Body of pancreas (tissue), 4 donors: ENCODE data around the gene RPS26. TPM values are rescaled to one million over a fixed set of nuclear protein-coding genes. Genes with fewer than 3 reads are reported as not detected.
"Not testable (repeated sequence)": the region's sequence is repeated elsewhere in the genome, so short reads cannot be mapped to it uniquely, and the experiment has no call there.

Experiments
- ATAC-seq: fragments of 150-250 bp; one replicate; pipeline ENCODE4 v1.9.1; 2016
- DNase-seq, 4 donors: peaks; one replicate each; pipeline ENCODE4 v3.0.0-alpha.2; 2019
- H3K27ac ChIP-seq, 4 donors: fragments of 200-600 bp; sonication (generic); 1 replicate in 3 of 4; 2 replicates in 1 of 4; pipeline versions ENCODE4 v1.5.1 to v1.6.1; 2016 to 2019; ENCODE audit warnings: mild to moderate bottlenecking in 1 of 4, mixed read lengths in 1 of 4, moderate library complexity in 1 of 4
- H3K27me3 ChIP-seq, 2 donors: fragments of 200-600 bp; sonication (generic); one replicate each; pipeline ENCODE4 v1.6.0; 2016; ENCODE audit warnings: mild to moderate bottlenecking in 1 of 2
- H3K36me3 ChIP-seq, 2 donors: fragments of 200-600 bp; sonication (generic); replicated peaks in 1 of 2; 2 replicates each; pipeline ENCODE4 v1.5.1; 2016; ENCODE audit warnings: low read depth in 2 of 2; ENCODE audit not compliant: insufficient read depth in 1 of 2
- H3K4me1 ChIP-seq: fragments of 200-600 bp; sonication (generic); one replicate; pipeline ENCODE4 v1.6.0; 2016
- H3K4me3 ChIP-seq, 2 donors: fragments of 200-600 bp; sonication (generic); 1 replicate in 1 of 2; 2 replicates in 1 of 2; pipeline ENCODE4 v1.5.1; 2016 to 2019
- H3K9me3 ChIP-seq, 3 donors: fragments of 200-600 bp; sonication (generic); 1 replicate in 2 of 3; 2 replicates in 1 of 3; pipeline ENCODE4 v1.5.1; 2016
- CTCF ChIP-seq, 7 experiments: fragments of 450-650 bp in 4 of 7; fragments of 200-600 bp in 3 of 7; sonication (generic) in 3 of 7; IDR thresholded peaks; one replicate each; pipeline ENCODE4 v1.5.1; 2016 to 2019; ENCODE audit warnings: antibody characterized with exemption in 7 of 7
- POLR2A ChIP-seq, 3 donors: fragments of 450-650 bp; IDR thresholded peaks; one replicate each; pipeline ENCODE4 v1.6.1; 2016; ENCODE audit warnings: antibody characterized with exemption in 3 of 3, mild to moderate bottlenecking in 2 of 3
- WGBS, 2 donors: methylation state at CpG; one replicate each; pipeline ENCODE4 v1.1.5; 2017; 5-methylcytosine and 5-hydroxymethylcytosine counted together
- intact Hi-C: fragments of 100-400 bp; cut with DNase I; formaldehyde crosslinking; loops from one replicate; pipeline ENCODE4 v1.15.1; 2023
- total RNA-seq, 2 donors: library from RNA; depleted of rRNA; stranded (reverse); fragments of >200 nt; gene quantifications; one replicate each; pipeline ENCODE4 v1.1.0, GENCODE V29; 2016

RPS26 gene
- total RNA-seq, 2 donors from 2014 or later: 215 to 405 TPM

GRCh38 chr12:55996715-55997534 lies 44.8 kb upstream of the RPS26 start, which contains the start of gene SUOX:
SUOX (plus strand) TSS chr12:55997276; CDS start chr12:56002222, 4,946 bp downstream.
- WGBS, 2 donors: 1 to 2% methylated on average over 18 to 27 of the region's 27 CpGs
- intact Hi-C loops: no loop called here
- no peaks in the 10 kb centered on the region for H3K27me3 ChIP-seq

GRCh38 chr12:55997535-55997859 lies 44.2 kb upstream of the RPS26 start:
- Histone ChIP-seq H3K27me3 (no peaks in the 10 kb centered on the region), H3K27ac (peak overlapping the region; percentile 77 to 93 (median 78)), H3K4me1 (peaks cover 24% of the 10 kb centered on the region), H3K9me3 (no peaks in the 10 kb centered on the region), H3K4me3 (peak overlapping the region; percentile 23 to 73), H3K36me3 (peaks cover 2 to 4% of the 10 kb centered on the region in 2 donors)
- DNase-seq: peak; percentile 25 to 33 (median 32)
- 0% methylated on average over 3 to 5 of the region's 5 CpGs for WGBS, 2 donors
- ATAC-seq: peak; percentile 11
- TF ChIP-seq CTCF (IDR thresholded peaks at IDR 0.05): no peak
- TF ChIP-seq POLR2A (IDR thresholded peaks at IDR 0.05): no peak
- intact Hi-C loops: no loop called here

More at GRCh38 chr12:55996715-55997534, 44.8 kb upstream of the RPS26 start, which contains the start of gene SUOX:
- H3K4me1 ChIP-seq: peaks cover 22% of the 10 kb centered on the region
- peak; percentile 97 to 99 (median 98) for DNase-seq
- H3K4me3 ChIP-seq: peak within 1 kb of the TSS; percentile 23 to 73
- no peaks in the 10 kb centered on the region for H3K9me3 ChIP-seq
- TF ChIP-seq CTCF (IDR thresholded peaks at IDR 0.05) (peak in 1 of 7 experiments; percentile 11), POLR2A (IDR thresholded peaks at IDR 0.05) (peak; percentile 31 to 83 (median 81))
- H3K36me3 ChIP-seq: peaks cover 8 to 9% of the 10 kb centered on the region in 2 donors
- peak; percentile 100 for ATAC-seq
- peak within 1 kb of the TSS; percentile 77 to 93 (median 78) for H3K27ac ChIP-seq

GRCh38 chr12:55999522-55999921 lies 42.2 kb upstream of the RPS26 start:
- H3K9me3 ChIP-seq, H3K27ac ChIP-seq, ATAC-seq, intact Hi-C loops, DNase-seq, H3K27me3 ChIP-seq, H3K4me3 ChIP-seq, H3K36me3 ChIP-seq: not testable (repeated sequence)
- H3K4me1 ChIP-seq: peaks cover 24% of the 10 kb centered on the region
- 61 to 65% methylated on average over 6 of the region's 6 CpGs for WGBS, 2 donors

GRCh38 chr12:55999999-56000540 lies 41.6 kb upstream of the RPS26 start:
- H3K9me3 ChIP-seq, DNase-seq, H3K27ac ChIP-seq, H3K4me3 ChIP-seq, H3K36me3 ChIP-seq, intact Hi-C loops, ATAC-seq, H3K27me3 ChIP-seq: not testable (repeated sequence)
- 94 to 100% methylated on average over 7 to 32 of the region's 33 CpGs for WGBS, 2 donors
- peaks cover 24% of the 10 kb centered on the region for H3K4me1 ChIP-seq

- TF ChIP-seq POLR2A (IDR thresholded peaks at IDR 0.05): no peak
- Histone ChIP-seq H3K4me1 (peaks cover 24% of the 10 kb centered on the region), H3K36me3 (peaks cover 0 to 2% of the 10 kb centered on the region in 2 donors), H3K9me3 (no peaks in the 10 kb centered on the region), H3K4me3 (no peak overlapping the region), H3K27ac (peak overlapping the region in 1 of 4 donors; percentile 62), H3K27me3 (no peaks in the 10 kb centered on the region)
- WGBS, 2 donors: 54% methylated on average over 7 of the region's 7 CpGs
- intact Hi-C loops: no loop called here
- ATAC-seq (no peak), DNase-seq (no peak)
These were observed 40.1 kb upstream of the RPS26 start for GRCh38 chr12:56001487-56002100.

- H3K4me3 ChIP-seq, ATAC-seq: not testable (repeated sequence)
These were observed 38.3 kb upstream of the RPS26 start for GRCh38 chr12:56003376-56003775.

More at GRCh38 chr12:56003376-56003775, 38.3 kb upstream of the RPS26 start:
- DNase-seq, intact Hi-C loops, H3K27me3 ChIP-seq, H3K9me3 ChIP-seq, H3K36me3 ChIP-seq, H3K27ac ChIP-seq: not testable (repeated sequence)
- 88 to 90% methylated on average over 5 of the region's 5 CpGs for WGBS, 2 donors
- H3K4me1 ChIP-seq: peaks cover 20% of the 10 kb centered on the region
